ENCODE results near the gene ZNF343. TPM values are rescaled to one million over a fixed set of nuclear protein-coding genes. Genes with fewer than 3 reads are reported as not detected.

The ZNF343 gene
- total and polyA plus RNA-seq, 10 of the 15 experiments (the other 5 are each of a cell fraction or from before 2014, with no cell fraction given) = 1.3 to 11.1 (median 9.0) TPM

- TF ChIP-seq ZBTB11 (CRISPR knock-in tag; IDR thresholded peaks at IDR 0.05) (peak; percentile 89), MLLT1 (IDR thresholded peaks at IDR 0.05) (peak; percentile 93), RELA (IDR thresholded peaks at IDR 0.05; ENCODE audit: borderline replicate concordance, partially characterized antibody) (peak; percentile 68), MTA2 (IDR thresholded peaks at IDR 0.05; ENCODE audit: low read depth) (peak; percentile 58; the same call in 1 of the 2 replicates), ZNF592 (IDR thresholded peaks at IDR 0.05) (no peak), IKZF1 (conservative IDR thresholded peaks at IDR 0.05) (peak; percentile 83; the same call in 1 of the 2 replicates), TBL1XR1 (IDR thresholded peaks at IDR 0.05; ENCODE audit: low read depth, low read length) (no peak), NBN (IDR thresholded peaks at IDR 0.05) (peak; percentile 98), ZNF274 (IDR thresholded peaks at IDR 0.05; ENCODE audit: insufficient read depth, insufficient read length) (no peak), ZNF384 (IDR thresholded peaks at IDR 0.05; ENCODE audit: borderline replicate concordance, low read depth, low read length) (no peak), CBX5 (IDR thresholded peaks at IDR 0.05; ENCODE audit: low read depth) (peak; percentile 91), ZBTB33 (IDR thresholded peaks at IDR 0.05) (no peak), TCF3 (IDR thresholded peaks at IDR 0.05; ENCODE audit: borderline replicate concordance, insufficient read depth, low read depth, low read length) (peak; percentile 71; the same call in 1 of the 2 replicates), IRF3 (IDR thresholded peaks at IDR 0.05) (no peak), NR2C1 (IDR thresholded peaks at IDR 0.05) (peak; percentile 59; the same call in 1 of the 2 replicates), TCF7 (IDR thresholded peaks at IDR 0.05; ENCODE audit: borderline replicate concordance) (peak; percentile 70), SUZ12 (IDR thresholded peaks at IDR 0.05; ENCODE audit: unreplicated experiment) (no peak)
These were observed 38.1 kb downstream of the ZNF343 start, which contains the start of gene SNRPB (continued) for GRCh38 chr20:2470423-2471193.
